ENCODE data around the gene SLC49A3. TPM values are rescaled to one million over a fixed set of nuclear protein-coding genes. Genes with fewer than 3 reads are reported as not detected.
"Not testable (repeated sequence)": the region's sequence is repeated elsewhere in the genome, so short reads cannot be mapped to it uniquely, and the experiment has no call there.

The SLC49A3 gene
- total RNA-seq, 1 donor from 2014 or later = 0.72 TPM

GRCh38 chr4:648579-649292 is 40.2 kb downstream of the SLC49A3 start:
- intact Hi-C loops (cut with micrococcal nuclease) = no loop called here
- Mint-ChIP-seq H3K36me3 (ENCODE audit: low read depth) (no peaks in the 10 kb centered on the region), H3K27ac (no peak overlapping the region), H3K4me3 (no peak overlapping the region), H3K27me3 (no peaks in the 10 kb centered on the region), H3K4me1 (peaks cover 4% of the 10 kb centered on the region), H3K9me3 (peaks cover 3% of the 10 kb centered on the region)
- no peak for DNase-seq

GRCh38 chr4:647481-647880 is 41.5 kb downstream of the SLC49A3 start:
- Mint-ChIP-seq H3K27ac (no peak overlapping the region), H3K36me3 (ENCODE audit: low read depth) (no peaks in the 10 kb centered on the region), H3K4me3 (no peak overlapping the region), H3K27me3 (no peaks in the 10 kb centered on the region), H3K9me3 (peaks cover 3% of the 10 kb centered on the region), H3K4me1 (peaks cover 4% of the 10 kb centered on the region)
- intact Hi-C loops (cut with micrococcal nuclease) = no loop called here
- no peak for DNase-seq

GRCh38 chr4:646460-646859 is 42.5 kb downstream of the SLC49A3 start:
- DNase-seq = no peak
- H3K4me1 Mint-ChIP-seq = peaks cover 4% of the 10 kb centered on the region
- no peaks in the 10 kb centered on the region for H3K27me3 Mint-ChIP-seq
- intact Hi-C loops (cut with micrococcal nuclease) = no loop called here
- peaks cover 6% of the 10 kb centered on the region for H3K9me3 Mint-ChIP-seq
- H3K36me3 Mint-ChIP-seq (ENCODE audit: low read depth) = no peaks in the 10 kb centered on the region
- H3K4me3 Mint-ChIP-seq = peak overlapping the region; percentile 74
- H3K27ac Mint-ChIP-seq = peak overlapping the region; percentile 80

GRCh38 chr4:642366-642765 is 46.6 kb downstream of the SLC49A3 start:
- H3K36me3 Mint-ChIP-seq (ENCODE audit: low read depth); H3K27me3 Mint-ChIP-seq; intact Hi-C loops (cut with micrococcal nuclease); H3K27ac Mint-ChIP-seq; DNase-seq; H3K4me1 Mint-ChIP-seq; H3K4me3 Mint-ChIP-seq: not testable (repeated sequence)
- peaks cover 11% of the 10 kb centered on the region for H3K9me3 Mint-ChIP-seq

GRCh38 chr4:637536-638280 is 51.2 kb downstream of the SLC49A3 start:
- intact Hi-C loops (cut with micrococcal nuclease) = no loop called here
- Mint-ChIP-seq H3K4me3 (no peak overlapping the region), H3K36me3 (ENCODE audit: low read depth) (no peaks in the 10 kb centered on the region), H3K27me3 (no peaks in the 10 kb centered on the region), H3K9me3 (peaks cover 7% of the 10 kb centered on the region), H3K4me1 (no peaks in the 10 kb centered on the region), H3K27ac (no peak overlapping the region)
- no peak for DNase-seq

- no peaks in the 10 kb centered on the region for H3K36me3 Mint-ChIP-seq (ENCODE audit: low read depth)
- intact Hi-C loops (cut with micrococcal nuclease) = no loop called here
- no peak overlapping the region for H3K4me3 Mint-ChIP-seq
- no peaks in the 10 kb centered on the region for H3K27me3 Mint-ChIP-seq
- peaks cover 7% of the 10 kb centered on the region for H3K9me3 Mint-ChIP-seq
- no peak for DNase-seq
- no peaks in the 10 kb centered on the region for H3K4me1 Mint-ChIP-seq
- H3K27ac Mint-ChIP-seq = no peak overlapping the region
Observed at GRCh38 chr4:636628-637159, 52.3 kb downstream of the SLC49A3 start.

GRCh38 chr4:635851-636627 is 52.9 kb downstream of the SLC49A3 start:
- intact Hi-C loops (cut with micrococcal nuclease) = no loop called here
- Mint-ChIP-seq H3K27ac (no peak overlapping the region), H3K27me3 (no peaks in the 10 kb centered on the region), H3K4me3 (no peak overlapping the region), H3K36me3 (ENCODE audit: low read depth) (no peaks in the 10 kb centered on the region), H3K4me1 (no peaks in the 10 kb centered on the region), H3K9me3 (peaks cover 7% of the 10 kb centered on the region)
- no peak for DNase-seq

GRCh38 chr4:635066-635835 is 53.7 kb downstream of the SLC49A3 start:
- H3K27ac Mint-ChIP-seq; DNase-seq; H3K4me3 Mint-ChIP-seq; H3K4me1 Mint-ChIP-seq; intact Hi-C loops (cut with micrococcal nuclease); H3K9me3 Mint-ChIP-seq; H3K36me3 Mint-ChIP-seq (ENCODE audit: low read depth); H3K27me3 Mint-ChIP-seq: not testable (repeated sequence)

- intact Hi-C loops (cut with micrococcal nuclease) = no loop called here
- peaks cover 3% of the 10 kb centered on the region for H3K9me3 Mint-ChIP-seq
- no peaks in the 10 kb centered on the region for H3K36me3 Mint-ChIP-seq (ENCODE audit: low read depth)
- H3K27ac Mint-ChIP-seq = no peak overlapping the region
- no peaks in the 10 kb centered on the region for H3K4me1 Mint-ChIP-seq
- H3K27me3 Mint-ChIP-seq = no peaks in the 10 kb centered on the region
- no peak overlapping the region for H3K4me3 Mint-ChIP-seq
- DNase-seq = no peak
Observed at GRCh38 chr4:634599-634985, 54.4 kb downstream of the SLC49A3 start.

GRCh38 chr4:633976-634598 is 54.9 kb downstream of the SLC49A3 start:
- Mint-ChIP-seq H3K9me3 (peaks cover 3% of the 10 kb centered on the region), H3K36me3 (ENCODE audit: low read depth) (no peaks in the 10 kb centered on the region), H3K4me1 (no peaks in the 10 kb centered on the region), H3K4me3 (no peak overlapping the region), H3K27ac (no peak overlapping the region), H3K27me3 (no peaks in the 10 kb centered on the region)
- no peak for DNase-seq
- intact Hi-C loops (cut with micrococcal nuclease) = no loop called here

- Mint-ChIP-seq H3K36me3 (ENCODE audit: low read depth) (no peaks in the 10 kb centered on the region), H3K27me3 (no peaks in the 10 kb centered on the region), H3K27ac (no peak overlapping the region), H3K4me3 (no peak overlapping the region), H3K4me1 (no peaks in the 10 kb centered on the region), H3K9me3 (peaks cover 3% of the 10 kb centered on the region)
- intact Hi-C loops (cut with micrococcal nuclease) = no loop called here
- no peak for DNase-seq
Observed at GRCh38 chr4:633406-633805, 55.5 kb downstream of the SLC49A3 start.

- DNase-seq = no peak
- peaks cover 3% of the 10 kb centered on the region for H3K9me3 Mint-ChIP-seq
- no peak overlapping the region for H3K4me3 Mint-ChIP-seq
- intact Hi-C loops (cut with micrococcal nuclease) = no loop called here
- no peaks in the 10 kb centered on the region for H3K4me1 Mint-ChIP-seq
- no peak overlapping the region for H3K27ac Mint-ChIP-seq
- H3K27me3 Mint-ChIP-seq = no peaks in the 10 kb centered on the region
- no peaks in the 10 kb centered on the region for H3K36me3 Mint-ChIP-seq (ENCODE audit: low read depth)
Observed at GRCh38 chr4:632926-633325, 56.0 kb downstream of the SLC49A3 start.

GRCh38 chr4:632196-632790 is 56.7 kb downstream of the SLC49A3 start:
- intact Hi-C loops (cut with micrococcal nuclease) = no loop called here
- no peak for DNase-seq
- H3K4me3 Mint-ChIP-seq = no peak overlapping the region
- H3K36me3 Mint-ChIP-seq (ENCODE audit: low read depth) = no peaks in the 10 kb centered on the region
- no peak overlapping the region for H3K27ac Mint-ChIP-seq
- no peaks in the 10 kb centered on the region for H3K27me3 Mint-ChIP-seq
- H3K4me1 Mint-ChIP-seq = no peaks in the 10 kb centered on the region
- peaks cover 3% of the 10 kb centered on the region for H3K9me3 Mint-ChIP-seq
